HT1080 (cell line): ENCODE results near the gene CBX6. TPM values are rescaled to one million over a fixed set of nuclear protein-coding genes. Genes with fewer than 3 reads are reported as not detected.
"Not testable (repeated sequence)": the region's sequence is repeated elsewhere in the genome, so short reads cannot be mapped to it uniquely, and the experiment has no call there.

ENCODE experiments used
- DNase-seq: peaks from one replicate; pipeline ENCODE4 v3.0.0-alpha.2; 2015; ENCODE audit warnings: low read depth
- total RNA-seq: library from RNA; depleted of rRNA; stranded (reverse); fragments of >200 nt; shearing (Covaris generic); gene quantifications from 2 replicates; pipeline ENCODE4 v1.2.3, GENCODE V29; 2014

Gene CBX6
- total RNA-seq, 1 experiment from 2014 or later, result 46.7 TPM

GRCh38 chr22:38861170-38861876 is 10.7 kb downstream of the CBX6 start:
- no peak for DNase-seq

- DNase-seq, result no peak
Observed at GRCh38 chr22:38860283-38861169, 11.5 kb downstream of the CBX6 start.

GRCh38 chr22:38859581-38860282 is 12.3 kb downstream of the CBX6 start:
- no peak for DNase-seq

- no peak for DNase-seq
Observed at GRCh38 chr22:38858492-38858891, 13.5 kb downstream of the CBX6 start.

GRCh38 chr22:38854476-38854875 is 17.5 kb downstream of the CBX6 start:
- DNase-seq, result not testable (repeated sequence)

- DNase-seq, result peak; percentile 34
Observed at GRCh38 chr22:38853883-38854282, 18.1 kb downstream of the CBX6 start.

GRCh38 chr22:38853196-38853651 is 18.8 kb downstream of the CBX6 start:
- DNase-seq, result no peak

- no peak for DNase-seq
Observed at GRCh38 chr22:38852522-38852921, 19.5 kb downstream of the CBX6 start.

- DNase-seq, result peak; percentile 87
Observed at GRCh38 chr22:38850941-38851849, 20.8 kb downstream of the CBX6 start.

- DNase-seq, result no peak
Observed at GRCh38 chr22:38850399-38850798, 21.6 kb downstream of the CBX6 start.

GRCh38 chr22:38849811-38850210 is 22.2 kb downstream of the CBX6 start:
- no peak for DNase-seq

- no peak for DNase-seq
Observed at GRCh38 chr22:38846412-38846811, 25.6 kb downstream of the CBX6 start.

- no peak for DNase-seq
Observed at GRCh38 chr22:38845004-38845740, 26.8 kb downstream of the CBX6 start.

GRCh38 chr22:38844315-38845003 is 27.6 kb downstream of the CBX6 start:
- DNase-seq, result no peak

GRCh38 chr22:38843657-38844314 is 28.2 kb downstream of the CBX6 start, which contains the start of gene NPTXR:
NPTXR (minus strand) TSS chr22:38844028.
- DNase-seq, result no peak

GRCh38 chr22:38843201-38843656 is 28.8 kb downstream of the CBX6 start:
- DNase-seq, result peak; percentile 71

- DNase-seq, result no peak
Observed at GRCh38 chr22:38842512-38843200, 29.4 kb downstream of the CBX6 start.

- DNase-seq, result no peak
Observed at GRCh38 chr22:38841635-38842034, 30.4 kb downstream of the CBX6 start.
